Measurements from ENCODE around the gene DENND5B. TPM values are rescaled to one million over a fixed set of nuclear protein-coding genes. Genes with fewer than 3 reads are reported as not detected.

The DENND5B gene
- total and polyA plus RNA-seq, 2 of the 4 experiments (the other 2 are of a cell fraction): 5.5 to 13.4 TPM

DNA sequence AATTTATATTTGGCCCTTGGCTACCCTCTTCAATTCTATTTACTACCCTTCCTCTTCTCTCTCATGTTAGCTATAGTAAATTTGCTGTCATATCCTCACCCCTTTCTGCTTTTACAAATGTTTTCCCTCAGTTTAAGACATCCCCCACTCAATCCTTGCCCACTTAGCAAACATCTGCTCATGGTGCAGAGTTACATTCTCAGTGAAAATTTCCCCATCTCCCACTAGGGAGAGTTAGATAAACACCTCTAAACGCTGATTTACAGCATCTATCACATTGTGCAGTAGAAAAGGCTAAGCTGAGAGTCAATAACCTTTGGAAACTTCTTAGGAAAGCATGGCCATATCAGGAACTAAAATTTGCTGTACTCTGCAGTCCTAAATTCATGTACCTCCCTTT, 69.0 kb downstream of the DENND5B start:
- dilution Hi-C loops (cut with HindIII; ENCODE audit: low sequenced_read_pairs, unreplicated experiment): no loop called here
- no peak for TF ChIP-seq MAZ (IDR thresholded peaks at IDR 0.05; ENCODE audit: borderline replicate concordance, low read depth, low read length)
- no peak for TF ChIP-seq CHD1 (IDR thresholded peaks at IDR 0.05; ENCODE audit: low read depth, low read length)
- TF ChIP-seq SMC3 (IDR thresholded peaks at IDR 0.05; ENCODE audit: low read depth, low read length): no peak
- no peak for TF ChIP-seq CEBPB (IDR thresholded peaks at IDR 0.05; ENCODE audit: low read depth, low read length)
- TF ChIP-seq, protein P1, sequence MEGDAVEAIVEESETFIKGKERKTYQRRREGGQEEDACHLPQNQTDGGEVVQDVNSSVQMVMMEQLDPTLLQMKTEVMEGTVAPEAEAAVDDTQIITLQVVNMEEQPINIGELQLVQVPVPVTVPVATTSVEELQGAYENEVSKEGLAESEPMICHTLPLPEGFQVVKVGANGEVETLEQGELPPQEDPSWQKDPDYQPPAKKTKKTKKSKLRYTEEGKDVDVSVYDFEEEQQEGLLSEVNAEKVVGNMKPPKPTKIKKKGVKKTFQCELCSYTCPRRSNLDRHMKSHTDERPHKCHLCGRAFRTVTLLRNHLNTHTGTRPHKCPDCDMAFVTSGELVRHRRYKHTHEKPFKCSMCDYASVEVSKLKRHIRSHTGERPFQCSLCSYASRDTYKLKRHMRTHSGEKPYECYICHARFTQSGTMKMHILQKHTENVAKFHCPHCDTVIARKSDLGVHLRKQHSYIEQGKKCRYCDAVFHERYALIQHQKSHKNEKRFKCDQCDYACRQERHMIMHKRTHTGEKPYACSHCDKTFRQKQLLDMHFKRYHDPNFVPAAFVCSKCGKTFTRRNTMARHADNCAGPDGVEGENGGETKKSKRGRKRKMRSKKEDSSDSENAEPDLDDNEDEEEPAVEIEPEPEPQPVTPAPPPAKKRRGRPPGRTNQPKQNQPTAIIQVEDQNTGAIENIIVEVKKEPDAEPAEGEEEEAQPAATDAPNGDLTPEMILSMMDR (conservative IDR thresholded peaks at IDR 0.05; ENCODE audit: low read depth, low read length): no peak
- no peak for TF ChIP-seq POLR2A (IDR thresholded peaks at IDR 0.05; ENCODE audit: low read depth, low read length)
- TF ChIP-seq RFX5 (IDR thresholded peaks at IDR 0.05; ENCODE audit: low read depth, low read length): no peak
- TF ChIP-seq BHLHE40 (IDR thresholded peaks at IDR 0.05; ENCODE audit: low read depth, low read length): no peak
- TF ChIP-seq FOS (IDR thresholded peaks at IDR 0.05; ENCODE audit: low read depth, low read length): no peak
- no peak for TF ChIP-seq RAD21 (IDR thresholded peaks at IDR 0.05; ENCODE audit: low read length)
- no peak for TF ChIP-seq MAFK (IDR thresholded peaks at IDR 0.05; ENCODE audit: low read depth, low read length)
- TF ChIP-seq, protein P2, sequence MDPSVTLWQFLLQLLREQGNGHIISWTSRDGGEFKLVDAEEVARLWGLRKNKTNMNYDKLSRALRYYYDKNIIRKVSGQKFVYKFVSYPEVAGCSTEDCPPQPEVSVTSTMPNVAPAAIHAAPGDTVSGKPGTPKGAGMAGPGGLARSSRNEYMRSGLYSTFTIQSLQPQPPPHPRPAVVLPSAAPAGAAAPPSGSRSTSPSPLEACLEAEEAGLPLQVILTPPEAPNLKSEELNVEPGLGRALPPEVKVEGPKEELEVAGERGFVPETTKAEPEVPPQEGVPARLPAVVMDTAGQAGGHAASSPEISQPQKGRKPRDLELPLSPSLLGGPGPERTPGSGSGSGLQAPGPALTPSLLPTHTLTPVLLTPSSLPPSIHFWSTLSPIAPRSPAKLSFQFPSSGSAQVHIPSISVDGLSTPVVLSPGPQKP (IDR thresholded peaks at IDR 0.05; ENCODE audit: borderline replicate concordance, low read depth, low read length): no peak
- TF ChIP-seq, protein P3, sequence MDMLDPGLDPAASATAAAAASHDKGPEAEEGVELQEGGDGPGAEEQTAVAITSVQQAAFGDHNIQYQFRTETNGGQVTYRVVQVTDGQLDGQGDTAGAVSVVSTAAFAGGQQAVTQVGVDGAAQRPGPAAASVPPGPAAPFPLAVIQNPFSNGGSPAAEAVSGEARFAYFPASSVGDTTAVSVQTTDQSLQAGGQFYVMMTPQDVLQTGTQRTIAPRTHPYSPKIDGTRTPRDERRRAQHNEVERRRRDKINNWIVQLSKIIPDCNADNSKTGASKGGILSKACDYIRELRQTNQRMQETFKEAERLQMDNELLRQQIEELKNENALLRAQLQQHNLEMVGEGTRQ (IDR thresholded peaks at IDR 0.05; ENCODE audit: low read depth, low read length): no peak
- no peak for TF ChIP-seq NFE2L2 (IDR thresholded peaks at IDR 0.05; ENCODE audit: low read depth, low read length)
- Histone ChIP-seq H2BK5ac (ENCODE audit: low read depth, low read length, poor library complexity, severe bottlenecking) (no peak overlapping the region), H3K23ac (ENCODE audit: low read depth, low read length) (no peak overlapping the region), H4K5ac (ENCODE audit: low read depth, low read length) (peak overlapping the region; percentile 10; the same call in 1 of the 2 replicates), H2BK15ac (ENCODE audit: low read depth, low read length) (peak overlapping the region; percentile 39; the same call in 1 of the 3 replicates), H3K14ac (replicated peaks; ENCODE audit: low read depth, low read length) (0 out of 2 replicates have a peak overlapping the region, but pooled peaks have one; percentile 31), H3K36me3 (ENCODE audit: control insufficient read depth, insufficient read depth, low read length) (no peaks in the 10 kb centered on the region), H4K20me1 (ENCODE audit: insufficient read depth, low read length) (no peaks in the 10 kb centered on the region; the same call in 1 of the 2 replicates), H2AK5ac (ENCODE audit: low read depth, low read length) (peak overlapping the region; percentile 29; the same call in 1 of the 2 replicates), H2BK120ac (ENCODE audit: low read depth, low read length) (peak overlapping the region; percentile 35; the same call in 1 of the 2 replicates), H3K18ac (ENCODE audit: low read depth, low read length) (peak overlapping the region; percentile 46; the same call in 1 of the 2 replicates), H2AK9ac (replicated peaks; ENCODE audit: low read depth, low read length, poor library complexity) (no peak overlapping the region), H3K9me1 (ENCODE audit: insufficient read depth, low read length) (peaks cover 12% of the 10 kb centered on the region), H3K4me2 (ENCODE audit: low read depth, low read length) (no peak overlapping the region), H3K4me1 (ENCODE audit: control insufficient read depth, insufficient read depth, low read length) (peaks cover 20% of the 10 kb centered on the region), H3K56ac (ENCODE audit: extremely low read depth, insufficient read depth, low read length) (no peak overlapping the region), H2AFZ (replicated peaks; ENCODE audit: low read length, poor library complexity) (no peak overlapping the region), H3K4ac (ENCODE audit: low read depth, low read length) (no peak overlapping the region), H4K91ac (ENCODE audit: insufficient read depth, low read depth, low read length) (peak overlapping the region; percentile 17; the same call in 1 of the 2 replicates), H3K27me3 (ENCODE audit: control insufficient read depth, insufficient read depth, low read length) (no peaks in the 10 kb centered on the region), H3K9ac (ENCODE audit: low read depth, low read length) (no peak overlapping the region), H2BK20ac (ENCODE audit: low read depth, low read length) (peak overlapping the region; percentile 17; the same call in 1 of the 2 replicates), H3K9me3 (ENCODE audit: control insufficient read depth, insufficient read depth, low read length) (no peaks in the 10 kb centered on the region), H3K79me1 (ENCODE audit: low read depth in 1 of 2, low read length in 2 of 2) (peaks cover 21 to 51% of the 10 kb centered on the region in 2 experiments), H3K27ac (ENCODE audit: insufficient read depth, low read length) (no peak overlapping the region), H4K8ac (ENCODE audit: low read depth in 2 of 2, low read length in 2 of 2) (peak overlapping the region in 1 of 2 experiments; percentile 2; a peak in 2 of 4 replicates), H3K4me3 (ENCODE audit: insufficient read depth, low read depth, low read length) (no peak overlapping the region)
- WGBS, 2 experiments (ENCODE audit: extremely low coverage in 2 of 2, insufficient read length in 1 of 2): no CpG with 5 or more reads among the region's 1 CpG
- intact Hi-C loops (cut with micrococcal nuclease): loop anchor here (5.0 kb wide), 1 partner anchor 115 kb away; no protein-coding TSS in a partner anchor
- ChIA-PET POLR2A (ENCODE audit: unreplicated experiment) (interaction anchor here (0.5 kb wide), 1 partner anchor 570 kb away, joined by 3 read pairs; no protein-coding TSS in a partner anchor), CTCF (no interaction called here)
- ATAC-seq (ENCODE audit: low read depth) (0 out of 2 replicates have a peak, but pooled peaks have one; percentile 13), DNase-seq (peak; percentile 54)
- no TSS peak for BruUV-seq (replicated peaks)
- in situ Hi-C loops (cut with MboI; ENCODE audit: low sequenced_read_pairs): no loop called here

Data from IMR-90 (cell line).